ENCODE results near the gene ILKAP.

ILKAP gene

GRCh38 chr2:238146884-238147544 is 56.5 kb downstream of the ILKAP start:
- TF ChIP-seq CTCF (IDR thresholded peaks at IDR 0.05): no peak
- no peaks in the 10 kb centered on the region for H3K4me1 ChIP-seq
- H3K27ac ChIP-seq: no peak overlapping the region
- no peaks in the 10 kb centered on the region for H3K36me3 ChIP-seq (ENCODE audit: control insufficient read depth, insufficient read depth, low read length)
- no peak overlapping the region for H3K4me2 ChIP-seq (ENCODE audit: low read length)
- no peak overlapping the region for H3K9ac ChIP-seq
- H3K79me2 ChIP-seq: no peaks in the 10 kb centered on the region
- no peak overlapping the region for H2AFZ ChIP-seq
- H3K4me3 ChIP-seq (ENCODE audit: low read depth, low read length): no peak overlapping the region
- no peaks in the 10 kb centered on the region for H3K27me3 ChIP-seq (ENCODE audit: control insufficient read depth, insufficient read depth, low read length)
- H3K9me3 ChIP-seq (ENCODE audit: control insufficient read depth, low read length): no peaks in the 10 kb centered on the region

- H3K79me2 ChIP-seq: no peaks in the 10 kb centered on the region
- H2AFZ ChIP-seq: no peak overlapping the region
- no peaks in the 10 kb centered on the region for H3K9me3 ChIP-seq (ENCODE audit: control insufficient read depth, low read length)
- no peak overlapping the region for H3K9ac ChIP-seq
- H3K36me3 ChIP-seq (ENCODE audit: control insufficient read depth, insufficient read depth, low read length): no peaks in the 10 kb centered on the region
- H3K4me3 ChIP-seq (ENCODE audit: low read depth, low read length): no peak overlapping the region
- H3K27me3 ChIP-seq (ENCODE audit: control insufficient read depth, insufficient read depth, low read length): no peaks in the 10 kb centered on the region
- TF ChIP-seq CTCF (IDR thresholded peaks at IDR 0.05): no peak
- H3K4me2 ChIP-seq (ENCODE audit: low read length): no peak overlapping the region
- H3K4me1 ChIP-seq: no peaks in the 10 kb centered on the region
- no peak overlapping the region for H3K27ac ChIP-seq
Observed at GRCh38 chr2:238145851-238146250, 57.6 kb downstream of the ILKAP start.

- H3K27ac ChIP-seq: no peak overlapping the region
- no peaks in the 10 kb centered on the region for H3K9me3 ChIP-seq (ENCODE audit: control insufficient read depth, low read length)
- H3K9ac ChIP-seq: no peak overlapping the region
- H2AFZ ChIP-seq: no peak overlapping the region
- no peaks in the 10 kb centered on the region for H3K36me3 ChIP-seq (ENCODE audit: control insufficient read depth, insufficient read depth, low read length)
- no peaks in the 10 kb centered on the region for H3K4me1 ChIP-seq
- no peak overlapping the region for H3K4me3 ChIP-seq (ENCODE audit: low read depth, low read length)
- H3K4me2 ChIP-seq (ENCODE audit: low read length): no peak overlapping the region
- H3K79me2 ChIP-seq: no peaks in the 10 kb centered on the region
- no peaks in the 10 kb centered on the region for H3K27me3 ChIP-seq (ENCODE audit: control insufficient read depth, insufficient read depth, low read length)
- no peak for TF ChIP-seq CTCF (IDR thresholded peaks at IDR 0.05)
Observed at GRCh38 chr2:238145046-238145445, 58.4 kb downstream of the ILKAP start.

- no peaks in the 10 kb centered on the region for H3K4me1 ChIP-seq
- no peaks in the 10 kb centered on the region for H3K9me3 ChIP-seq (ENCODE audit: control insufficient read depth, low read length)
- H3K27ac ChIP-seq: no peak overlapping the region
Observed at GRCh38 chr2:238144262-238144661, 59.2 kb downstream of the ILKAP start.

More at GRCh38 chr2:238144262-238144661, 59.2 kb downstream of the ILKAP start:
- Histone ChIP-seq H3K9ac (no peak overlapping the region), H2AFZ (no peak overlapping the region), H3K36me3 (ENCODE audit: control insufficient read depth, insufficient read depth, low read length) (no peaks in the 10 kb centered on the region), H3K4me2 (ENCODE audit: low read length) (no peak overlapping the region), H3K27me3 (ENCODE audit: control insufficient read depth, insufficient read depth, low read length) (no peaks in the 10 kb centered on the region), H3K79me2 (no peaks in the 10 kb centered on the region), H3K4me3 (ENCODE audit: low read depth, low read length) (no peak overlapping the region)
- no peak for TF ChIP-seq CTCF (IDR thresholded peaks at IDR 0.05)
